Activated CD4-positive, alpha-beta memory T cell treated with anti-CD3 and anti-CD28 coated beads, Interleukin-2, amount 10 ng/mL, durations not matched to agents 7 days and 5 days (primary cell): Measurements from ENCODE around the gene NAA50. TPM values are rescaled to one million over a fixed set of nuclear protein-coding genes. Genes with fewer than 3 reads are reported as not detected.

Experiments used
- CTCF ChIA-PET: fragments of 350-600 bp; sonication (Branson Sonifier 250); formaldehyde crosslinking; loops from one replicate; lab custom pipeline; 2021; ENCODE audit warnings: antibody characterized with exemption, inconsistent platforms; lab: Charles Lee
- POLR2A ChIA-PET: fragments of 350-600 bp; sonication (Branson Sonifier 250); formaldehyde crosslinking; loops from one replicate; lab custom pipeline; 2021; ENCODE audit warnings: antibody characterized with exemption; lab: Charles Lee
- DNase-seq: peaks from one replicate; pipeline ENCODE4 v3.0.0-alpha.2; 2020
- H3K27ac Mint-ChIP-seq: one replicate; pipeline ENCODE4 v1.8.0; 2021; ENCODE audit warnings: mild to moderate bottlenecking, mixed read lengths
- H3K27me3 Mint-ChIP-seq: one replicate; pipeline ENCODE4 v1.8.0; 2021; ENCODE audit warnings: mixed read lengths
- H3K36me3 Mint-ChIP-seq: one replicate; pipeline ENCODE4 v1.8.0; 2021; ENCODE audit warnings: low read depth, mixed read lengths
- H3K4me1 Mint-ChIP-seq: one replicate; pipeline ENCODE4 v1.8.0; 2021; ENCODE audit warnings: mixed read lengths
- H3K4me3 Mint-ChIP-seq: one replicate; pipeline ENCODE4 v1.8.0; 2021; ENCODE audit warnings: mild to moderate bottlenecking, mixed read lengths
- H3K9me3 Mint-ChIP-seq: one replicate; pipeline ENCODE4 v1.8.0; 2021; ENCODE audit warnings: mixed read lengths
- total RNA-seq, 2 experiments: library from RNA; stranded (reverse); gene quantifications; one replicate each; pipeline ENCODE4 v1.2.3, GENCODE V29; 2021

The NAA50 gene
- total RNA-seq, 2 experiments from 2014 or later: 104 to 106 TPM

- ChIA-PET CTCF (interaction anchor here (5.9 kb wide), 1 partner anchor 14 kb away, joined by 65 read pairs; the partner anchor contains the start of genes ATP6V1A and NAA50), POLR2A (interaction anchor here (0.7 kb wide), 1 partner anchor 13 kb away, joined by 3 read pairs; no protein-coding TSS in a partner anchor)
- peaks cover 7% of the 10 kb centered on the region for H3K36me3 Mint-ChIP-seq
- H3K27ac Mint-ChIP-seq: no peak overlapping the region
- no peaks in the 10 kb centered on the region for H3K9me3 Mint-ChIP-seq
- H3K27me3 Mint-ChIP-seq: no peaks in the 10 kb centered on the region
- no peak for DNase-seq
- H3K4me1 Mint-ChIP-seq: peaks cover 15% of the 10 kb centered on the region
- H3K4me3 Mint-ChIP-seq: no peak overlapping the region
Measured at GRCh38 chr3:113731694-113732093, 14.4 kb downstream of the NAA50 start.

- POLR2A ChIA-PET: no interaction called here
- CTCF ChIA-PET: no interaction called here
- Mint-ChIP-seq H3K27ac (no peak overlapping the region), H3K4me1 (peaks cover 10% of the 10 kb centered on the region), H3K27me3 (no peaks in the 10 kb centered on the region), H3K9me3 (no peaks in the 10 kb centered on the region), H3K4me3 (no peak overlapping the region), H3K36me3 (peaks cover 7% of the 10 kb centered on the region)
- DNase-seq: no peak
Measured at GRCh38 chr3:113730550-113730949, 15.5 kb downstream of the NAA50 start.

DNA sequence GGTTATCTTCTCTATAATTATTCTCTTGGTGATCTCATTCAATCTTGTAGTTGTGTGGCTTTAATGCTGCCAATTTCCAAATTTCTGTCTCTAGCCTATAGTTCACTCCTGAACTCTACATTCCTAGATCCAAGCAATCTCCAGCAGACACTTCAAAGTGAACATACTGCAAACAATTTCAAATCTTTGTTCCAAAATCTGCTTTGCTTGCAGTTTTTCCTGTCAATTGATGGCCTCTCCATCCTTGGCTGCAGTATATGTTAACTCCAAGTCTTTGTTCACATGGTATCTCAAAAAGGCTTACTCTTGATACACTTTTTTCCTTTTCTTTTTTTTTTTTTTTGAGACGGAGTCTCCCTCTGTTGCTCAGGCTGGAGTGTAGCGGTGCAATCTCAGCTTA is 17.4 kb downstream of the NAA50 start:
- POLR2A ChIA-PET: no interaction called here

GRCh38 chr3:113721636-113722035 is 24.4 kb downstream of the NAA50 start:
- DNase-seq: no peak
- ChIA-PET CTCF (interaction anchor here (1.0 to 2.6 kb wide), 4 partner anchors 9 to 24 kb away, joined by 5 to 9 read pairs (median 5); partner anchors contain the start of gene NAA50), POLR2A (interaction anchor here (1.0 kb wide), 1 partner anchor 25 kb away, joined by 3 read pairs; the partner anchor contains the start of gene USF3)
- no peak overlapping the region for H3K27ac Mint-ChIP-seq
- H3K4me1 Mint-ChIP-seq: peaks cover 4% of the 10 kb centered on the region
- H3K27me3 Mint-ChIP-seq: no peaks in the 10 kb centered on the region
- H3K9me3 Mint-ChIP-seq: no peaks in the 10 kb centered on the region
- no peak overlapping the region for H3K4me3 Mint-ChIP-seq
- H3K36me3 Mint-ChIP-seq: peaks cover 49% of the 10 kb centered on the region

More for the DNA sequence above, 17.4 kb downstream of the NAA50 start:
- Mint-ChIP-seq H3K9me3 (no peaks in the 10 kb centered on the region), H3K4me1 (peaks cover 4% of the 10 kb centered on the region), H3K27ac (no peak overlapping the region), H3K4me3 (no peak overlapping the region), H3K36me3 (peaks cover 16% of the 10 kb centered on the region), H3K27me3 (no peaks in the 10 kb centered on the region)
- no peak for DNase-seq
- CTCF ChIA-PET: no interaction called here

GRCh38 chr3:113719758-113720157 is 26.3 kb downstream of the NAA50 start:
- Mint-ChIP-seq H3K27me3 (no peaks in the 10 kb centered on the region), H3K27ac (no peak overlapping the region), H3K36me3 (peaks cover 54% of the 10 kb centered on the region), H3K4me3 (no peak overlapping the region), H3K4me1 (peaks cover 4% of the 10 kb centered on the region), H3K9me3 (no peaks in the 10 kb centered on the region)
- DNase-seq: no peak
- ChIA-PET CTCF (no interaction called here), POLR2A (no interaction called here)

DNA sequence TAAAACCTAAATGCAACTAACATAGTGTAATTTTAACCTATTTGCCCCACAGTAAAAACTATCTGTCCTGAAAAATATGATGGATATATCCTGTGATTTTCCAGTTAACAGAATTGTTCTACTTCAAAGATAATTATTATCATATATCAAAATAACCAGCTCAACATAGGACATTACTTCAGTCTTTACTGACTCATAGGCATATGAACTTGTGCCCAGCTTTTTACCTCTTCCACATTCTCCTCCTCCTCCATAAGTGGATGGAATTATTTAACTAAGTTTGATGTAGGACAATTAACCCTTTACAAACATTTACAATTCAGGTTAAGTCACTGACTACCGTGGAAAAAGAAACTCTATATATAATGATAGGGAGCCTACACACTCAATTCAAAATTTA is 26.8 kb downstream of the NAA50 start:
- POLR2A ChIA-PET: no interaction called here
- H3K4me1 Mint-ChIP-seq: peaks cover 4% of the 10 kb centered on the region

DNA sequence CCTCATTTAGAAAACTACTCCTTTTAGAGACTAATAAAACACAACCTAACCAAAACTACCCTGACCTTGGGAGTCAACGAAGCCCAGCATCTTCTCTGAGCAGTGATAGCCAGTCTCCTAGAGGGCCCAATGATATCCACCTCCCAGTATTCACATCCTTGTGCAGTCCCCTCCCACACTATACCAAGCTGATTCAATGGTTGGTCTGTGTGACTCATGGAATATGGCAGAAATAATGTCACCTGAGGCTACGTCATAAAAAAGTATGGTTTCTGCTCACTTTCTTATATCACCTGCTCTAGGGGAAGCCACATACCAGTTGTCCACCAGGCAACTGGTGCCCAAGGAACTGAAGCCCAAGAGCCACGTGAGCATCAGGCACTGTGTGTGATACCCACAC is 28.2 kb downstream of the NAA50 start:
- Mint-ChIP-seq H3K4me1 (peaks cover 4% of the 10 kb centered on the region), H3K27ac (no peak overlapping the region), H3K27me3 (no peaks in the 10 kb centered on the region), H3K4me3 (no peak overlapping the region), H3K9me3 (no peaks in the 10 kb centered on the region), H3K36me3 (peaks cover 40% of the 10 kb centered on the region)
- ChIA-PET CTCF (no interaction called here), POLR2A (no interaction called here)
- DNase-seq: no peak

More for the DNA sequence above, 26.8 kb downstream of the NAA50 start:
- Mint-ChIP-seq H3K27me3 (no peaks in the 10 kb centered on the region), H3K9me3 (no peaks in the 10 kb centered on the region), H3K27ac (no peak overlapping the region), H3K4me3 (no peak overlapping the region), H3K36me3 (peaks cover 52% of the 10 kb centered on the region)
- no peak for DNase-seq
- CTCF ChIA-PET: no interaction called here

- Mint-ChIP-seq H3K27ac (no peak overlapping the region), H3K4me3 (no peak overlapping the region), H3K9me3 (no peaks in the 10 kb centered on the region), H3K36me3 (peaks cover 35% of the 10 kb centered on the region), H3K27me3 (peaks cover 3% of the 10 kb centered on the region), H3K4me1 (peaks cover 6% of the 10 kb centered on the region)
- ChIA-PET POLR2A (interaction anchor here (0.9 kb wide), 1 partner anchor 20 kb away, joined by 3 read pairs; no protein-coding TSS in a partner anchor), CTCF (interaction anchor here (1.8 kb wide), 1 partner anchor 19 kb away, joined by 5 read pairs; no protein-coding TSS in a partner anchor)
- DNase-seq: no peak
Measured at GRCh38 chr3:113717308-113717707, 28.7 kb downstream of the NAA50 start.

GRCh38 chr3:113714702-113715101 is 31.3 kb downstream of the NAA50 start:
- CTCF ChIA-PET: no interaction called here
- no peaks in the 10 kb centered on the region for H3K9me3 Mint-ChIP-seq

DNA sequence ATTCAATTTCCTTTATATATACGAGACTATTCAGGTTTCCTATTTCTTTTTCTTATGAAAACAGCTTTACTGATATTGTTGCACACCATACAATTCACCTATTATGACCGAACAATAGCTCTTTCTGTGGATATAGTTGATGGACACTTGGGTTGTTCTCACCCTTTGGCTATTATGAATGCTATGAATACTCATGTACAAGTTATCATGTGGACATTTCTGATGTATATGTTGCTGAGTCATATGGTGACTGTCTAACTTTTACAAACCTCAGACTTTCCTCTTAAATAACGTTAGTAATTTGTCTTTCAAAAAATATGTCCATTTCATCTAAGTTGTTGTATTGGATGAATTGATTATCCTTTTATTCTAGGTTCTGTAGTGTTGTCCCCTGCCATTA is 33.9 kb downstream of the NAA50 start:
- no peak overlapping the region for H3K4me3 Mint-ChIP-seq
- H3K27ac Mint-ChIP-seq: no peak overlapping the region
- CTCF ChIA-PET: interaction anchor here (1.0 kb wide), 1 partner anchor 9 kb away, joined by 5 read pairs; no protein-coding TSS in a partner anchor
- no peaks in the 10 kb centered on the region for H3K9me3 Mint-ChIP-seq
- POLR2A ChIA-PET: interaction anchor here (0.7 to 0.9 kb wide), 2 partner anchors 13 to 16 kb away, joined by 3 to 4 read pairs; partner anchors contain the start of gene USF3
- H3K27me3 Mint-ChIP-seq: peaks cover 15% of the 10 kb centered on the region
- peaks cover 5% of the 10 kb centered on the region for H3K4me1 Mint-ChIP-seq
- no peak for DNase-seq
- peaks cover 8% of the 10 kb centered on the region for H3K36me3 Mint-ChIP-seq

More at GRCh38 chr3:113714702-113715101, 31.3 kb downstream of the NAA50 start:
- POLR2A ChIA-PET: no interaction called here
- H3K4me3 Mint-ChIP-seq: no peak overlapping the region
- H3K27ac Mint-ChIP-seq: no peak overlapping the region
- H3K27me3 Mint-ChIP-seq: peaks cover 11% of the 10 kb centered on the region
- H3K4me1 Mint-ChIP-seq: peaks cover 5% of the 10 kb centered on the region
- peaks cover 13% of the 10 kb centered on the region for H3K36me3 Mint-ChIP-seq
- DNase-seq: no peak

DNA sequence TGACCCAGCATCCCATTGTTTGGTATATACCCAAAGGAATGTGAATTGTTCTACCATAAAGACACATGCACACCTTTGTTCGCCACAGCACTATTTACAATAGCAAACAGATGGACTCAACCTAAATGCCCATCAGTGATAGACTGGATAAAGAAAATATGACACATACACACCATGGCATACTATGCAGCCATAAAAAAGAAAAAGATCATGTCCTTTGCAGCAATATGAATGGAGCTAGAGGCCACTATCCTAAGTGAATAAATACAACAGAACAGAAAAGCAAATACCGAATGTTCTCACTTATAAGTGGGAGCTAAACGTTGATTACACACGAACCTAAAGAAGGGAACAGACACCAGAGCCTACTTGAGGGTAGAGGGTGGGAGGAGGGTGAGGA is 38.2 kb downstream of the NAA50 start:
- Mint-ChIP-seq H3K4me3 (no peak overlapping the region), H3K9me3 (no peaks in the 10 kb centered on the region), H3K27me3 (peaks cover 15% of the 10 kb centered on the region), H3K4me1 (peaks cover 5% of the 10 kb centered on the region), H3K36me3 (no peaks in the 10 kb centered on the region), H3K27ac (no peak overlapping the region)
- DNase-seq: no peak
- POLR2A ChIA-PET: interaction anchor here (1.7 kb wide), 1 partner anchor 11 kb away, joined by 4 read pairs; the partner anchor contains the start of gene USF3
- CTCF ChIA-PET: no interaction called here

- H3K4me1 Mint-ChIP-seq: peaks cover 14% of the 10 kb centered on the region
Measured at GRCh38 chr3:113698956-113699355, 47.1 kb downstream of the NAA50 start.

GRCh38 chr3:113698213-113698742 is 47.8 kb downstream of the NAA50 start:
- ChIA-PET CTCF (interaction anchor here (4.9 kb wide), 1 partner anchor 47 kb away, joined by 26 read pairs; the partner anchor contains the start of genes ATP6V1A and NAA50), POLR2A (interaction anchor here (1.0 to 6.3 kb wide), 6 partner anchors 14 to 1448 kb away, joined by 3 to 58 read pairs (median 4); partner anchors contain the start of genes ATP6V1A and NAA50)
- Mint-ChIP-seq H3K27me3 (no peaks in the 10 kb centered on the region), H3K27ac (no peak overlapping the region), H3K4me1 (peaks cover 17% of the 10 kb centered on the region), H3K9me3 (no peaks in the 10 kb centered on the region), H3K36me3 (peaks cover 10% of the 10 kb centered on the region), H3K4me3 (no peak overlapping the region)
- DNase-seq: no peak

More at GRCh38 chr3:113698956-113699355, 47.1 kb downstream of the NAA50 start:
- Mint-ChIP-seq H3K27me3 (no peaks in the 10 kb centered on the region), H3K4me3 (no peak overlapping the region), H3K27ac (no peak overlapping the region), H3K36me3 (peaks cover 5% of the 10 kb centered on the region), H3K9me3 (no peaks in the 10 kb centered on the region)
- ChIA-PET CTCF (interaction anchor here (4.9 kb wide), 1 partner anchor 47 kb away, joined by 26 read pairs; the partner anchor contains the start of genes ATP6V1A and NAA50), POLR2A (interaction anchor here (1.3 to 6.3 kb wide), 4 partner anchors 13 to 92 kb away, joined by 3 to 58 read pairs (median 6); partner anchors contain the start of genes ATP6V1A and NAA50)
- DNase-seq: peak; percentile 20
